Gastroesophageal sphincter (tissue), 4 donors: ENCODE results near the gene CCDC122. TPM values are rescaled to one million over a fixed set of nuclear protein-coding genes. Genes with fewer than 3 reads are reported as not detected.

Experiments used
- ATAC-seq: fragments of 150-250 bp; one replicate; pipeline ENCODE4 v1.9.1; 2016; ENCODE audit warnings: mild to moderate bottlenecking, moderate library complexity
- H3K27ac ChIP-seq, 4 donors: fragments of 200-600 bp; sonication (generic) in 3 of 4; 1 replicate in 3 of 4; 2 replicates in 1 of 4; pipeline ENCODE4 v1.5.1; 2016 to 2019
- H3K27me3 ChIP-seq: fragments of 200-600 bp; sonication (generic); one replicate; pipeline ENCODE4 v1.5.1; 2019
- H3K36me3 ChIP-seq, 2 donors: fragments of 200-600 bp; sonication (generic); one replicate each; pipeline ENCODE4 v1.5.1; 2019; ENCODE audit warnings: control low read depth in 1 of 2
- H3K4me1 ChIP-seq, 3 donors: fragments of 200-600 bp; sonication (generic); 1 replicate in 2 of 3; 2 replicates in 1 of 3; pipeline ENCODE4 v1.5.1; 2016 to 2019; ENCODE audit warnings: control low read depth in 2 of 3
- H3K4me3 ChIP-seq, 2 donors: fragments of 200-600 bp; sonication (generic); one replicate each; pipeline ENCODE4 v1.5.1; 2019; ENCODE audit warnings: mild to moderate bottlenecking in 1 of 2, moderate library complexity in 1 of 2
- H3K9me3 ChIP-seq, 3 donors: fragments of 200-600 bp; sonication (generic); one replicate each; pipeline ENCODE4 v1.5.1; 2017 to 2019; ENCODE audit warnings: control low read depth in 2 of 3
- CTCF ChIP-seq, 4 experiments: fragments of 200-600 bp in 2 of 4; fragments of 450-650 bp in 2 of 4; sonication (generic) in 1 of 4; IDR thresholded peaks; one replicate each; pipeline ENCODE4 v1.5.1; 2017 to 2019; ENCODE audit warnings: antibody characterized with exemption in 4 of 4, mild to moderate bottlenecking in 2 of 4, moderate library complexity in 2 of 4
- EP300 ChIP-seq: sonication (generic); formaldehyde crosslinking; IDR thresholded peaks from one replicate; pipeline ENCODE4 v1.6.1; 2017; ENCODE audit warnings: antibody characterized with exemption, mild to moderate bottlenecking
- POLR2A ChIP-seq, 2 donors: fragments of 450-650 bp; IDR thresholded peaks; one replicate each; pipeline ENCODE4 v1.6.1; 2017; ENCODE audit warnings: antibody characterized with exemption in 2 of 2, mild to moderate bottlenecking in 2 of 2, moderate library complexity in 1 of 2
- POLR2AphosphoS5 ChIP-seq: sonication (generic); formaldehyde crosslinking; IDR thresholded peaks from one replicate; pipeline ENCODE4 v1.6.1; 2017; ENCODE audit warnings: antibody characterized with exemption
- WGBS, 2 donors: methylation state at CpG; one replicate each; pipeline ENCODE4 v1.1.5; 2018; ENCODE audit warnings: low coverage in 1 of 2; 5-methylcytosine and 5-hydroxymethylcytosine counted together
- total RNA-seq, 4 donors: library from RNA; depleted of rRNA; stranded (reverse); fragments of >200 nt; gene quantifications; one replicate each; pipeline ENCODE4 v1.1.0, GENCODE V29; 2016

Gene CCDC122
- total RNA-seq, 4 donors from 2014 or later, result 3.6 to 5.3 (median 4.0) TPM

- peak; percentile 60 for ATAC-seq
- TF ChIP-seq EP300, result no peak
- no peak for TF ChIP-seq CTCF (IDR thresholded peaks at IDR 0.05)
- no peak for TF ChIP-seq POLR2AphosphoS5
- no peak for TF ChIP-seq POLR2A (IDR thresholded peaks at IDR 0.05)
- Histone ChIP-seq H3K36me3 (no peaks in the 10 kb centered on the region), H3K27me3 (no peaks in the 10 kb centered on the region), H3K4me1 (peaks cover 0 to 23% (median 0%) of the 10 kb centered on the region in 3 donors), H3K9me3 (no peaks in the 10 kb centered on the region), H3K4me3 (peak within 1 kb of the TSS; percentile 70 to 90), H3K27ac (peak within 1 kb of the TSS; percentile 89 to 99 (median 98))
- 0 to 10% methylated on average over 6 to 8 of the region's 48 CpGs for WGBS, 2 donors
Measured at GRCh38 chr13:43879755-43880181, 228 bp upstream of the CCDC122 start, which contains the start of gene LACC1. Gene LACC1 (plus strand): TSS chr13:43879904. CDS start chr13:43880986, 1,082 bp downstream.

- 94 to 100% methylated on average over 1 of the region's 1 CpG for WGBS, 2 donors
- TF ChIP-seq POLR2AphosphoS5 (no peak), EP300 (no peak), CTCF (IDR thresholded peaks at IDR 0.05) (no peak), POLR2A (IDR thresholded peaks at IDR 0.05) (no peak)
- ATAC-seq, result no peak
- Histone ChIP-seq H3K9me3 (no peaks in the 10 kb centered on the region), H3K4me3 (no peak overlapping the region), H3K4me1 (peaks cover 0 to 23% (median 0%) of the 10 kb centered on the region in 3 donors), H3K27me3 (no peaks in the 10 kb centered on the region), H3K27ac (no peak overlapping the region), H3K36me3 (no peaks in the 10 kb centered on the region)
Measured at GRCh38 chr13:43877766-43878165, 1.8 kb downstream of the CCDC122 start.

GRCh38 chr13:43877326-43877725 is 2.2 kb downstream of the CCDC122 start:
- H3K36me3 ChIP-seq, result no peaks in the 10 kb centered on the region
- no peak for ATAC-seq
- no peaks in the 10 kb centered on the region for H3K9me3 ChIP-seq
- no peak for TF ChIP-seq POLR2AphosphoS5
- no peak for TF ChIP-seq POLR2A (IDR thresholded peaks at IDR 0.05)
- TF ChIP-seq EP300, result no peak
- no peak for TF ChIP-seq CTCF (IDR thresholded peaks at IDR 0.05)
- H3K4me3 ChIP-seq, result no peak overlapping the region
- no peaks in the 10 kb centered on the region for H3K27me3 ChIP-seq
- H3K27ac ChIP-seq, result no peak overlapping the region
- H3K4me1 ChIP-seq, result peaks cover 0 to 23% (median 0%) of the 10 kb centered on the region in 3 donors

GRCh38 chr13:43876366-43876765 is 3.2 kb downstream of the CCDC122 start:
- WGBS, 2 donors, result 83 to 95% methylated on average over 2 of the region's 2 CpGs
- H3K27me3 ChIP-seq, result no peaks in the 10 kb centered on the region
- TF ChIP-seq POLR2AphosphoS5 (no peak), EP300 (no peak), CTCF (IDR thresholded peaks at IDR 0.05) (no peak), POLR2A (IDR thresholded peaks at IDR 0.05) (no peak)

GRCh38 chr13:43874504-43875092 is 4.9 kb downstream of the CCDC122 start:
- TF ChIP-seq EP300 (no peak), CTCF (IDR thresholded peaks at IDR 0.05) (peak; percentile 54 to 59 (median 56)), POLR2AphosphoS5 (no peak), POLR2A (IDR thresholded peaks at IDR 0.05) (no peak)
- Histone ChIP-seq H3K4me1 (peaks cover 0 to 11% (median 0%) of the 10 kb centered on the region in 3 donors), H3K27ac (no peak overlapping the region), H3K4me3 (no peak overlapping the region), H3K36me3 (peaks cover 0 to 15% of the 10 kb centered on the region in 2 donors), H3K27me3 (no peaks in the 10 kb centered on the region), H3K9me3 (no peaks in the 10 kb centered on the region)
- 3 to 4% methylated on average over 2 of the region's 2 CpGs for WGBS, 2 donors
- ATAC-seq, result no peak

More at GRCh38 chr13:43876366-43876765, 3.2 kb downstream of the CCDC122 start:
- ATAC-seq, result no peak
- H3K36me3 ChIP-seq, result peaks cover 0 to 6% of the 10 kb centered on the region in 2 donors
- no peak overlapping the region for H3K27ac ChIP-seq
- no peak overlapping the region for H3K4me3 ChIP-seq
- H3K9me3 ChIP-seq, result no peaks in the 10 kb centered on the region
- peaks cover 0 to 23% (median 0%) of the 10 kb centered on the region in 3 donors for H3K4me1 ChIP-seq
